KMS-11 (cell line): ENCODE results near the gene FLCN.

Source experiments
- H2AFZ ChIP-seq: fragments of 200-600 bp; sonication (generic); 2 replicates; pipeline ENCODE4 v1.6.1; 2016; ENCODE audit warnings: antibody characterized with exemption, mixed run types, low read depth
- H3K27ac ChIP-seq: fragments of 200-600 bp; sonication (generic); 2 replicates; pipeline ENCODE4 v1.6.1; 2016; ENCODE audit warnings: mild to moderate bottlenecking, mixed run types
- H3K27me3 ChIP-seq: fragments of 200-600 bp; sonication (generic); 2 replicates; pipeline ENCODE4 v1.6.1; 2017; ENCODE audit warnings: mild to moderate bottlenecking, low read depth, mixed run types, moderate library complexity; ENCODE audit not compliant: insufficient read depth
- H3K36me3 ChIP-seq: fragments of 200-600 bp; sonication (generic); 2 replicates; pipeline ENCODE4 v1.6.1; 2017; ENCODE audit warnings: mild to moderate bottlenecking, mixed run types; ENCODE audit not compliant: insufficient read depth
- H3K4me1 ChIP-seq: fragments of 200-600 bp; sonication (generic); 2 replicates; pipeline ENCODE4 v1.6.1; 2016; ENCODE audit warnings: mild to moderate bottlenecking, low read depth, mixed run types; ENCODE audit not compliant: poor library complexity, severe bottlenecking
- H3K4me2 ChIP-seq: fragments of 200-600 bp; sonication (generic); 2 replicates; pipeline ENCODE4 v1.7.0; 2016; ENCODE audit warnings: mild to moderate bottlenecking, mixed run types
- H3K4me3 ChIP-seq: fragments of 200-600 bp; sonication (generic); IDR thresholded peaks from 2 replicates; pipeline ENCODE4 v1.6.1; 2017; ENCODE audit warnings: low read depth, low read length, mixed read lengths; ENCODE audit not compliant: insufficient read depth
- H3K79me2 ChIP-seq: fragments of 200-600 bp; sonication (generic); 2 replicates; pipeline ENCODE4 v1.6.1; 2016; ENCODE audit warnings: low read depth, mixed run types; ENCODE audit not compliant: insufficient read depth
- H3K9ac ChIP-seq: fragments of 200-600 bp; sonication (generic); 2 replicates; pipeline ENCODE4 v1.6.1; 2016; ENCODE audit warnings: mild to moderate bottlenecking, mixed run types
- H4K20me1 ChIP-seq: fragments of 200-600 bp; sonication (generic); 2 replicates; pipeline ENCODE4 v1.6.1; 2016; ENCODE audit warnings: mild to moderate bottlenecking, mixed run types; ENCODE audit not compliant: insufficient read depth
- CTCF ChIP-seq: fragments of 200-600 bp; sonication (generic); conservative IDR thresholded peaks from 2 replicates; pipeline ENCODE4 v1.6.1; 2017; ENCODE audit warnings: low read depth, mild to moderate bottlenecking, antibody characterized with exemption, low read length, moderate library complexity, mixed read lengths

The FLCN gene

DNA sequence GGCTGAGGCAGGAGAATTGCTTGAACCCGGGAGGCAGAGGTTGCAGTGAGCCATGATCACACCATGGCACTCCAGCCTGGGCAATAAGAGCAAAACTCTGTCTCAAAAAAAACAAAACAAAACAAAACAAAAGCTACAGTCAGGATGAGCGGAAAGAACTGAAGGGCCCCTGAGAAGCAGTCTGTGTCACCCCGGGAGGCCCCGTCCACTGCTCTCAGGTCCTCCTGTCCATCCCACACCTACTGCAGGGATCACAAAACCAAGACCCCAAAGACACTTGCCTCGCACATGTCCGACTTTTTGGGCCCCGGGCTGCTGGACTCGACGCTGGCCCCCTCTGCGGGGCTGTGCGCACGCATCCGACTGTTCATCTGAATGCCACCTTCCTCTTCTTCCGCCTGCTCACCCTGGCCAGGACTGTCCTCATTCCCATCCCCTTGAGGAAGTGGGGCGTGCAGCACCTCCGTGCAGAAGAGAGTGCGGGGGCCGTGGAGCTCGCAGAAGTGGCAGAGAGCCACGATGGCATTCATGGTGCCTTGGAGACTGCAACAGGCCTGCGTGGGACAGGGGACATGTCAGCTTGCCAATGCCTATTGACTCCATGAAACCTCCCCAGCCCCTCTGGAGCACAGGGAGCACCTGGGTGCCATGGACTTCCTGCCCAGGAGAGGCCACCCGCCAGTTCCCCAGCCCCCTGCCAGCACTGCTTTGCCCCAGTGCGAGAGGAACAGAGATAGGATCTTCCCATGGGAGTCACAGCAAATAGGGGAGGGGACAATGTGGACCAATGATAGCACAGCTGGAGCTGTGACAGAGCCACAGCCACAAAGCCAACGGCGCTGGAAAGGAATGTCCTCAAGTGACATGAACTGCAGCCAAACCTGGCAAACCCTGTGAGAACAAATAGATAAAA is 9.1 kb downstream of the FLCN start:
- TF ChIP-seq CTCF, result no peak
- Histone ChIP-seq H3K4me3 (no peak overlapping the region), H3K9ac (no peak overlapping the region), H2AFZ (no peak overlapping the region), H3K4me1 (no peaks in the 10 kb centered on the region), H3K4me2 (no peak overlapping the region), H3K27me3 (no peaks in the 10 kb centered on the region), H4K20me1 (no peaks in the 10 kb centered on the region), H3K36me3 (peaks cover 5% of the 10 kb centered on the region; the same call in 1 of the 2 replicates), H3K79me2 (no peaks in the 10 kb centered on the region), H3K27ac (no peak overlapping the region)

DNA sequence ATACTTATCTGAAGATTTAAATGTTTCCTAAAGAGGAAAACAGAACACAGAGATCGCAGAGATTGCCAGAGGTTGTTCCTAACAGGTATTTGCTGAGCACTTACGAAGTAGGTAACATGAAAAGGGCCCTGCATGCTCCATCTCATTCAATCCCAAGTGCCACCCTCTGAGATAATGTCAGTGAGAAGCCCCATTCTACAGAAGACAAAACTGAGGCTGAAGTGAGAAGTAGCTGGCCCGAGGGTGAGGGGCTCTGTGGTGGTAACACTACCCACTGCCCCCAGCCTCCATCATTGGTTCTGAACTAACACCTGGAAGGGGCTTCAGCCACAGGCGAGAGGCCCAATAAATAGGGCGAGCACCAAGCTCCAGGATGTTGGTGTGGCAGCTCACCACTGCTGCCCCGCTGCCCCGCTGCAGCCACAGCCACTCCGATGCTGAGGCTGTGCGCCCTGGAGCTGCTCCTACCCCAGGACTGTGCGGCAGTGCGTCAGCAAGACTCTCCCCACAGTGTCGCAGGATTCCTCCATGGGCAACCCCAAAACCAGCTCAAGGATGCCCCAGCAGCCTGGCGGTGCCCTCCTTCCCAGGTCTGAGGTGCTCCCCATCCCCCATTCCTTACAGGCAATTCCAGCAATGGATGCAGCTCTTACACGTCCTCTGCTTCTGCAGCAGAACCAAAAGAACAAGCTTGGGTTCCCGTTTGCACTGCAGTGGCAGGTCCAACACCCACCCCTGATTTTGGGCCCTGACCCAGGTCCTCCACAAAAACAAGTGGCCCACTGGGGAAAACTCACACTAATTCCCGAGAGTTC is 10.3 kb downstream of the FLCN start:
- no peaks in the 10 kb centered on the region for H3K27me3 ChIP-seq
- H3K4me2 ChIP-seq, result no peak overlapping the region
- no peak overlapping the region for H3K4me3 ChIP-seq
- peaks cover 5% of the 10 kb centered on the region; the same call in 1 of the 2 replicates for H3K36me3 ChIP-seq
- no peak overlapping the region for H3K27ac ChIP-seq
- no peak overlapping the region for H3K9ac ChIP-seq
- TF ChIP-seq CTCF, result no peak
- H2AFZ ChIP-seq, result no peak overlapping the region
- H3K4me1 ChIP-seq, result no peaks in the 10 kb centered on the region
- H4K20me1 ChIP-seq, result no peaks in the 10 kb centered on the region
- no peaks in the 10 kb centered on the region for H3K79me2 ChIP-seq

DNA sequence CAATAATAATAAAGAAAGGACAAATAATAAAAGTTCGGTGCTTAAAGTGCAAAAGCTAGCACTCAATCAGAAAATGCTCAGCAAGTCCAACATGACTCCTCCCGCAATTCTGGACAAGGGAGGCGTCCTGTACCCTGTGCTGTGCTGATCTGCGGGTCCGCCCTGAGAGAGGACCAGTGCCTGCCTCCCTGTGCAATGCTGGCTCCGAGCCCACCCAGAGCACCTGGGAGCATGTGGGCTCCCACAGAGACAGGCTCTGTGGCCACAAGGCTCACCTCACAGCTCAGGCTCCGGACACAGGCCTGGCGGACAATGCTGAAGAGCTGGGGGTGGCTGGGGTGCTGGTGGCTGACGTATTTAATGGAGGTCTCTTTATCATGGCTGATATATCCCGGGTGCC is 11.1 kb downstream of the FLCN start:
- no peaks in the 10 kb centered on the region for H4K20me1 ChIP-seq
- no peak for TF ChIP-seq CTCF
- no peaks in the 10 kb centered on the region for H3K79me2 ChIP-seq
- H2AFZ ChIP-seq, result no peak overlapping the region
- no peak overlapping the region for H3K27ac ChIP-seq
- H3K27me3 ChIP-seq, result no peaks in the 10 kb centered on the region
- no peak overlapping the region for H3K4me2 ChIP-seq
- no peak overlapping the region for H3K9ac ChIP-seq
- H3K36me3 ChIP-seq, result peaks cover 5% of the 10 kb centered on the region; the same call in 1 of the 2 replicates
- H3K4me1 ChIP-seq, result no peaks in the 10 kb centered on the region
- no peak overlapping the region for H3K4me3 ChIP-seq

DNA sequence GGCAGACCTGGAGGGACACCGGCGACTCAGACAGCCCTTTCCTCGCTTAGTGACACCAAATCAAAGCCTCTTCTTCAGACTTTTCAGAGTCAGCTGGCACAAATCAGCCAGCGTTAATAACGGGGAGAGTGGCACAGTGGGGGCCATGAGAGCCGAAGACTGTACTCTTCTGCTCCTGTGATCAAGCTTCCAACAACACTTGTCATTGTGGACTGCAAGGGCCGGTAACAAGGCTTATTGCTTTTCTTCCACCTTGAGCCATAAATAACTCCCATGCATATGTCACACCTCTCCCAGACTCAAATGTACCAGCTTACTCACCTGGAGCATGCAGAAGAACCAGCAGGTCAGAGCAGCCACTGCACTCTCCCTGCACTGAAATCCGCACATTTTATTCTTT is 12.8 kb downstream of the FLCN start:
- Histone ChIP-seq H3K27me3 (no peaks in the 10 kb centered on the region), H3K9ac (no peak overlapping the region), H3K4me2 (no peak overlapping the region), H3K36me3 (peaks cover 5% of the 10 kb centered on the region; the same call in 1 of the 2 replicates), H2AFZ (no peak overlapping the region), H3K4me1 (no peaks in the 10 kb centered on the region), H4K20me1 (no peaks in the 10 kb centered on the region), H3K4me3 (no peak overlapping the region), H3K27ac (no peak overlapping the region), H3K79me2 (no peaks in the 10 kb centered on the region)
- no peak for TF ChIP-seq CTCF
